Neural cell (in vitro differentiated cells): Measurements from ENCODE around the gene HAP1.

Experiments
- EZH2 ChIP-seq: fragments of 200-600, 300-800 bp; shearing (Covaris generic), sonication (generic); IDR thresholded peaks from 2 replicates; pipeline ENCODE4 v1.6.1; 2014; ENCODE audit warnings: antibody characterized with exemption, low read length, borderline replicate concordance, mild to moderate bottlenecking; ENCODE audit not compliant: insufficient read depth, poor library complexity, severe bottlenecking
- POLR2AphosphoS5 ChIP-seq: IDR thresholded peaks from 2 replicates; pipeline ENCODE4 v1.6.1; 2012
- TAF1 ChIP-seq: IDR thresholded peaks from 2 replicates; pipeline ENCODE4 v1.6.1; 2012; ENCODE audit warnings: low read depth
- TF ChIP-seq, protein P1 (sequence below): fragments of 450-650 bp; IDR thresholded peaks from 2 replicates; pipeline ENCODE4 v1.5.1; 2014; ENCODE audit warnings: antibody characterized with exemption, mild to moderate bottlenecking, moderate library complexity; ENCODE audit not compliant: poor library complexity, severe bottlenecking
- TF ChIP-seq, protein P2 (sequence below): IDR thresholded peaks from 2 replicates; pipeline ENCODE4 v1.6.1; 2012; ENCODE audit warnings: borderline replicate concordance

DNA sequence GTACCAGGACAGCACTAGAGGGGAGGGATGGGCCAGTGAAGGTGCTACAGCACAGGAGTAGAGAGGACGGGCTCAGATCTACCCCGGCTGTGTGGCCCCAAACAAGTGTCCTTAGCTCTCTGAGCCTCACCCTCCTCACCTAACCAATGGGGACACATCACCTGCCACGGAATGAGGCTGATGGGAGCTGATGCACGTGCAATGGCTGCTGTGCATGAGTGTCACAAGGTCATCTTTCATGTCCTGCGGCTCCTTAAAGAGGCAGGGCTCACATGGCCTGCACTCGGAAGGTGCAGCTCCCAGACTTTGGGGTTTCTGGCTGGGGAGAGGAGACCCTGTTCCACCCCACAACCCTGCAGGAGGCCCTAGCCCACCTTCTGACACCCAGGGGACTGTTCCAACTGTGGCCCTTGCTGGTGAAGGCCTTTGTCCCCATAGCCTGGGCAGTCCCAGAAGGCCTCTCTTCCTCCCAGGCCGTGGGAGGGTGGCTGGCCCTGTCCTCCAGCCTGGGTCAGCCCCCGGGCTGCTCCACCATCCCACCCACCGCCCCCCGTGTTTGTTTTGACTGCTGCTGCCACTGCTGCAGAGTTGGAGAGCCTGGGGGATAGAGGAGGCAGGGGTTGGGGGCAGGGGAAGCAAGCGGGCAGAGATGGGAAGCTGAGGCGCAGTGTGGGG is 10.5 kb downstream of the HAP1 start:
- no peak for TF ChIP-seq TAF1
- no peak for TF ChIP-seq POLR2AphosphoS5
- TF ChIP-seq, protein P1, sequence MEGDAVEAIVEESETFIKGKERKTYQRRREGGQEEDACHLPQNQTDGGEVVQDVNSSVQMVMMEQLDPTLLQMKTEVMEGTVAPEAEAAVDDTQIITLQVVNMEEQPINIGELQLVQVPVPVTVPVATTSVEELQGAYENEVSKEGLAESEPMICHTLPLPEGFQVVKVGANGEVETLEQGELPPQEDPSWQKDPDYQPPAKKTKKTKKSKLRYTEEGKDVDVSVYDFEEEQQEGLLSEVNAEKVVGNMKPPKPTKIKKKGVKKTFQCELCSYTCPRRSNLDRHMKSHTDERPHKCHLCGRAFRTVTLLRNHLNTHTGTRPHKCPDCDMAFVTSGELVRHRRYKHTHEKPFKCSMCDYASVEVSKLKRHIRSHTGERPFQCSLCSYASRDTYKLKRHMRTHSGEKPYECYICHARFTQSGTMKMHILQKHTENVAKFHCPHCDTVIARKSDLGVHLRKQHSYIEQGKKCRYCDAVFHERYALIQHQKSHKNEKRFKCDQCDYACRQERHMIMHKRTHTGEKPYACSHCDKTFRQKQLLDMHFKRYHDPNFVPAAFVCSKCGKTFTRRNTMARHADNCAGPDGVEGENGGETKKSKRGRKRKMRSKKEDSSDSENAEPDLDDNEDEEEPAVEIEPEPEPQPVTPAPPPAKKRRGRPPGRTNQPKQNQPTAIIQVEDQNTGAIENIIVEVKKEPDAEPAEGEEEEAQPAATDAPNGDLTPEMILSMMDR: no peak
- TF ChIP-seq, protein P2, sequence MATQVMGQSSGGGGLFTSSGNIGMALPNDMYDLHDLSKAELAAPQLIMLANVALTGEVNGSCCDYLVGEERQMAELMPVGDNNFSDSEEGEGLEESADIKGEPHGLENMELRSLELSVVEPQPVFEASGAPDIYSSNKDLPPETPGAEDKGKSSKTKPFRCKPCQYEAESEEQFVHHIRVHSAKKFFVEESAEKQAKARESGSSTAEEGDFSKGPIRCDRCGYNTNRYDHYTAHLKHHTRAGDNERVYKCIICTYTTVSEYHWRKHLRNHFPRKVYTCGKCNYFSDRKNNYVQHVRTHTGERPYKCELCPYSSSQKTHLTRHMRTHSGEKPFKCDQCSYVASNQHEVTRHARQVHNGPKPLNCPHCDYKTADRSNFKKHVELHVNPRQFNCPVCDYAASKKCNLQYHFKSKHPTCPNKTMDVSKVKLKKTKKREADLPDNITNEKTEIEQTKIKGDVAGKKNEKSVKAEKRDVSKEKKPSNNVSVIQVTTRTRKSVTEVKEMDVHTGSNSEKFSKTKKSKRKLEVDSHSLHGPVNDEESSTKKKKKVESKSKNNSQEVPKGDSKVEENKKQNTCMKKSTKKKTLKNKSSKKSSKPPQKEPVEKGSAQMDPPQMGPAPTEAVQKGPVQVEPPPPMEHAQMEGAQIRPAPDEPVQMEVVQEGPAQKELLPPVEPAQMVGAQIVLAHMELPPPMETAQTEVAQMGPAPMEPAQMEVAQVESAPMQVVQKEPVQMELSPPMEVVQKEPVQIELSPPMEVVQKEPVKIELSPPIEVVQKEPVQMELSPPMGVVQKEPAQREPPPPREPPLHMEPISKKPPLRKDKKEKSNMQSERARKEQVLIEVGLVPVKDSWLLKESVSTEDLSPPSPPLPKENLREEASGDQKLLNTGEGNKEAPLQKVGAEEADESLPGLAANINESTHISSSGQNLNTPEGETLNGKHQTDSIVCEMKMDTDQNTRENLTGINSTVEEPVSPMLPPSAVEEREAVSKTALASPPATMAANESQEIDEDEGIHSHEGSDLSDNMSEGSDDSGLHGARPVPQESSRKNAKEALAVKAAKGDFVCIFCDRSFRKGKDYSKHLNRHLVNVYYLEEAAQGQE: no peak
- TF ChIP-seq EZH2: no peak
